K562 (cell line): Measurements from ENCODE around the gene NRXN3.

Source experiments
- HDAC6 ChIP-seq: IDR thresholded peaks from 2 replicates; pipeline ENCODE4 v1.6.1; 2012; ENCODE audit warnings: low read depth, mild to moderate bottlenecking, control low read depth, inconsistent platforms, low read length, moderate library complexity
- HNRNPK ChIP-seq: fragments of 200-400 bp; formaldehyde crosslinking; IDR thresholded peaks from one replicate; pipeline ENCODE4 v1.6.1; 2018; ENCODE audit warnings: mild to moderate bottlenecking, low read depth, low read length; ENCODE audit not compliant: poor library complexity, severe bottlenecking
- JUNB ChIP-seq: fragments of 450-650 bp; formaldehyde crosslinking; conservative IDR thresholded peaks from 2 replicates; pipeline ENCODE4 v1.4.0; 2020; ENCODE audit warnings: mild to moderate bottlenecking
- MTA1 ChIP-seq: fragments of 450-650 bp; IDR thresholded peaks from 2 replicates; pipeline ENCODE4 v1.6.1; 2017; ENCODE audit warnings: borderline replicate concordance
- MTF1 ChIP-seq: fragments of 250-450 bp; sonication (Bioruptor Pico); IDR thresholded peaks from 2 replicates; pipeline ENCODE4 v1.9.0; 2021; ENCODE audit warnings: moderate library complexity, mild to moderate bottlenecking, inconsistent platforms, borderline replicate concordance
- RAD21 ChIP-seq, 2 experiments: fragments of 250-450 bp in 1 of 2; fragments of 450-650 bp in 1 of 2; sonication (Bioruptor Pico) in 1 of 2; formaldehyde crosslinking in 1 of 2; IDR thresholded peaks in 1 of 2; conservative IDR thresholded peaks in 1 of 2; 2 replicates each; pipeline versions ENCODE4 v1.4.0 to v1.8.0; 2020 to 2022; ENCODE audit warnings: mild to moderate bottlenecking in 2 of 2, moderate library complexity in 1 of 2
- RBM22 ChIP-seq: fragments of 200-400 bp; formaldehyde crosslinking; IDR thresholded peaks from 2 replicates; pipeline ENCODE4 v1.6.1; 2018; ENCODE audit warnings: low read length, low read depth; ENCODE audit not compliant: poor library complexity, severe bottlenecking
- TBL1XR1 ChIP-seq, 2 experiments: IDR thresholded peaks; 2 replicates each; pipeline ENCODE4 v1.6.1; 2012; ENCODE audit warnings: improper control_type of control experiment in 2 of 2, low read length in 2 of 2, mild to moderate bottlenecking in 1 of 2
- TCF7L2 ChIP-seq: fragments of 150-350 bp; IDR thresholded peaks from 2 replicates; pipeline ENCODE4 v1.6.1; 2016; ENCODE audit warnings: low read depth, mild to moderate bottlenecking, low read length, moderate library complexity
- TSHZ1 ChIP-seq: fragments of 250-450 bp; sonication (Bioruptor Pico); IDR thresholded peaks from 2 replicates; pipeline ENCODE4 v1.4.0; 2020; ENCODE audit warnings: mild to moderate bottlenecking, moderate library complexity
- WHSC1 ChIP-seq: IDR thresholded peaks from one replicate; pipeline ENCODE4 v1.6.1; 2012; ENCODE audit warnings: low read length, control low read depth, inconsistent platforms
- ZNF184 ChIP-seq: sonication (generic); formaldehyde crosslinking; IDR thresholded peaks from 2 replicates; pipeline ENCODE4 v1.5.0; 2020; ENCODE audit warnings: missing genetic modification reagents
- ZNF609 ChIP-seq: sonication (generic); formaldehyde crosslinking; IDR thresholded peaks from 2 replicates; pipeline ENCODE4 v1.8.1; 2023; ENCODE audit warnings: missing genetic modification reagents, mild to moderate bottlenecking, borderline replicate concordance
- ZNF830 ChIP-seq: fragments of 250-450 bp; sonication (Bioruptor Pico); IDR thresholded peaks from 2 replicates; pipeline ENCODE4 v1.5.0; 2021; ENCODE audit warnings: mild to moderate bottlenecking

- no peak for TF ChIP-seq TBL1XR1 (IDR thresholded peaks at IDR 0.05; ENCODE audit: low read length in 2 of 2)
- no peak for TF ChIP-seq HNRNPK
- no peak for TF ChIP-seq MTF1
- TF ChIP-seq WHSC1: no peak
- no peak for TF ChIP-seq ZNF184 (CRISPR knock-in tag)
- no peak for TF ChIP-seq ZNF609 (CRISPR knock-in tag)
- TF ChIP-seq TSHZ1: no peak
- TF ChIP-seq RAD21 (CRISPR knock-in tag; conservative IDR thresholded peaks at IDR 0.05 in 1 of 2, IDR thresholded peaks at IDR 0.05 in 1 of 2): no peak
- TF ChIP-seq RBM22: no peak
- TF ChIP-seq JUNB (CRISPR knock-in tag): no peak
- no peak for TF ChIP-seq TCF7L2
- TF ChIP-seq MTA1: no peak
- TF ChIP-seq HDAC6: no peak
- TF ChIP-seq ZNF830 (CRISPR knock-in tag): no peak
Observed at GRCh38 chr14:78188882-78189281, 18.7 kb downstream of the NRXN3 start.
